Stimulated activated CD4-positive, alpha-beta T cell treated with anti-CD3 and anti-CD28 coated beads, Interleukin-1b, Interleukin-23, amount 100 ng/mL, for 24 hours (primary cell): ENCODE measurements around the gene ABCA4.
"Not testable (repeated sequence)": the region's sequence is repeated elsewhere in the genome, so short reads cannot be mapped to it uniquely, and the experiment has no call there.

ENCODE experiments used
- DNase-seq, 4 experiments: peaks; one replicate each; pipeline ENCODE4 v3.0.0-alpha.2; 2020; ENCODE audit warnings: low read depth in 4 of 4, low spot score in 1 of 4

Gene ABCA4

DNA sequence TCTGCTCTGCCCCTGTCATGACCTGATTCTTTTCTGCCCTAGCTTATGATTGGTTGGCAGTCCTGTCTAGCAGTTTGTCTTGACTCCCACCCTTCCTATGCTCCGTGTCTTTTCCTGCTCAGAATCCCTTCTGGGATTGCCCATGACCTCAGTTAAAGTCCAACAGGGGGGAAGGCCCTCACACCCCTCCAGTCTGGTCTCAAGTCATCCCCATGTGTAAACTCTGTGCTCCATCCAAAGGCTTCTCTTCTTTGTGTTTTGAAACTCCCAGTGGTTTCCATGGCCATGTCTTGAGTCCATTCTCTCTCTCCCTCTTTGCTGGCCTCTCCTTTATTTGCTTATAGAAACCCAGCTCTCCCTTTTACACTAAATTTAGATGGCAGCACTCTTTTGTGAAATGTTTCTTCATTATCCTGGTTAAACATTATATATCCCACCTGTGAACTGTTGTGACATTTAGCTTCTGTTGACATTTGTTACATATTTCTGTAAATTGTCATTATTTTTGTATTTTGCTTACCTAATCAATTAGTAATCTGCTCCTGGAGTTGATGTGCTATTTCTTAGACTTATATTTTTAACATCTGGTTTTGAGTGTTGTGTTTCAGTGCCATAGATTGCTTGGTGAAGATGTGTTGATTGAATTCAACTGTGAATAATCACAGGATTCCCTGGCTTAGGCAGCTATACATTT, 162.8 kb downstream of the ABCA4 start:
- DNase-seq, result no peak

- no peak for DNase-seq
These were observed 165.2 kb downstream of the ABCA4 start for GRCh38 chr1:93955765-93956164.

DNA sequence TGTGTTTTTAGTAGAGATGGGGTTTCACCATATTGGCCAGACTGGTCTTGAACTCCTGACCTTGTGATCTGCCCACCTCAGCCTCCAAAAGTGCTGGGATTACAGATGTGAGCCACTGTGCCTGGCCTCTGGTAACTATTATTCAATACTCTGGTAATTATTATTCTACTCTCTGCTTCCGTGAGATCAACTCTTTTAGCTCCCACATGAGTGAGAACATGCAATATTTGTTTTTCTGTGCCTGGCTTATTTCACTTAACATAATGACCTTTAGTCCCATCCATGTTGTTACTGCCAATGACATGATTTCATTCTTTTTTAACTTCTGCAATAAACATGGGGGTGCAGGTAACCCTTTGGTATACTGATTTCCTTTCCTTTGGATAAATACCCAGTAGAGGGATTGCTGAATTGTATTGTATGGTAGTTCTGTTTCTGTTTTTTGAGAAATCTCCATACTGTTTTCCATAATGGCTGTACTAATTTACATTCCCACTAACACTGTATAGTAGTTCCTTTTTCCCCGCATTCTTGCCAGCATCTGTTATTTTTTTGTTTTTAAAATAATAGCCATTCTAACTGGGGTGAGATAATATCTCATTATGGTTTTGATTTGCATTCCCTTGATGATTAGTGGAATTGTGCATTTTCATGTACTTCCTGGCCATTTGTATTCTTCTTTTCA, 173.8 kb downstream of the ABCA4 start:
- not testable (repeated sequence) for DNase-seq
